Occipital lobe (tissue), 2 donors: Measurements from ENCODE around the gene GLG1. TPM values are rescaled to one million over a fixed set of nuclear protein-coding genes. Genes with fewer than 3 reads are reported as not detected.
"Not testable (repeated sequence)": the region's sequence is repeated elsewhere in the genome, so short reads cannot be mapped to it uniquely, and the experiment has no call there.

Experiments used
- DNase-seq: peaks from one replicate; lab custom pipeline; 2025; lab: John Stamatoyannopoulos, UW
- total RNA-seq: library from RNA; depleted of rRNA; stranded (reverse); fragments of >200 nt; gene quantifications from one replicate; pipeline ENCODE4 v1.2.3, GENCODE V29; 2014

The GLG1 gene
- total RNA-seq, 1 donor from 2014 or later: 60.4 TPM

DNA sequence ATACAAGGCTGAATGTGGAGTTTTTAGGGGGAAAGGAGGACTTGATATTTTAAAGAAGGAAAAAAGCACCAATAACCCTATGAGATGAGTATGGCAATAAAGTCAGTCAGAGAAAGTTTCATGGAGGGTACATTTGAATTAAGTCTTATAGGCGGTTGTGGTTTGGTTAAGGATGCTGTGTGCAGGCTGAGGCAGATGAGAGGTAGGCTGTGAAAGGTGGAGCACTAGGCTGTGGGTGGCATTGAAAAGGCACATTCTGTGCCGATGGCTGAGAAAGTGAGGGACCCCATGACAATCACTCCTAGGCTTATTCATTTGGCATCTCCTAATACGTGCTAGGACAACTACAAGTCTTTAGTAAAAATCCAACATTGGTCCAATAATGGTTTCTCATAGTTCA, 68.1 kb downstream of the GLG1 start:
- not testable (repeated sequence) for DNase-seq

- not testable (repeated sequence) for DNase-seq
Observed at GRCh38 chr16:74537746-74538145, 69.2 kb downstream of the GLG1 start.

DNA sequence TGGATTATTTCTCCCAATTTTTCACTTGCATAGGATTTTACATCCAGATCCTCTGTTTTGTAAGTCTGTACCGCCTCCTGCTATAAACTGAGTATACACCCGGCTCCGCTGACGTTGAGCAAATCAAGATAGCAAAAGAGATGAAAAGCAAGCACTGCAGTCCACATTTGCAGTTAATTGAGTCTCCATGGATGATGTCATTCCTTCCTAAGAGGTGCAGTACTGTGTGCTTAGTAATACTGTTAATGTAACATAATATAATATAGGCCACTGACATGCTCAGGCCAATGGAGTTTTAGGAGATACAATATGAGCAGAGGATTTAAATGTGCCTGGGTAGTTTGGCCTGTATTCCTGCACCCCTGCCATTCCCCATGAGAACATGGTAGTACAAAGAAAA, 72.3 kb downstream of the GLG1 start:
- not testable (repeated sequence) for DNase-seq

DNA sequence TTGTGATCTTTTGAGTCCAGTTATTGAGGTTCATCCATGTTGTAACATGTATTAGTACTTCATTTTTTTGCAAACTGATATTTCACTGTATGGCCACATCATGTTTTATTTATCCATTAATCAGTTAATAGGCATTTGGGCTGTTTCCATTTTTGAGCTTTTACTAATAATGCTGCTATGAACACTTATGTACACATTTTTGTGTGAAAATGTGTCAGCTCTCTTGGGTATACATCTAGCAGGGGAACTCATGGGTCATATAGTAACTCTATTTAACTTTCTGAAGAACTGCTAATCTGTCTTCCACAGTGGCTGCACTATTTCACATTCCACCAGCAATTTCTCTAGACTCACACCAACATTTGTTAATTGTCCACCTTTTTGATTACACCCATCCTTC, 82.0 kb downstream of the GLG1 start:
- no peak for DNase-seq

GRCh38 chr16:74524117-74524516, 82.8 kb downstream of the GLG1 start:
- DNase-seq: no peak

DNA sequence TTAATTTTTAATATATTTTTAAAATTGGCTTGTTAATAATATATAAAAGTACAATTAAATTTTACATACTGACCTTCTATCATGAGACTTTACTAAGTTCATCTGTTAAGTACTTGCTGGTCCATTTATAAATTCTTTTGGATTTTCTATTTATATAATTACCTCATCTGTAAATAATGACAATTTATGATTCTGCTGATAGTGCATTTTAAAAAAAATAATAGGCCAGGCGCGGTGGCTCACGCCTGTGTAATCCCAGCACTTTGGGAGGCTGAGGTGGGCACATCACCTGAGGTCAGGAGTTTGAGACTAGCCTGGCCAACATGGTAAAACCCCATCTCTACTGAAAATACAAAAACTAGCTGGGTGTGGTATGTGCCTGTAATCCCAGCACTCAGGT, 83.2 kb downstream of the GLG1 start:
- not testable (repeated sequence) for DNase-seq

DNA sequence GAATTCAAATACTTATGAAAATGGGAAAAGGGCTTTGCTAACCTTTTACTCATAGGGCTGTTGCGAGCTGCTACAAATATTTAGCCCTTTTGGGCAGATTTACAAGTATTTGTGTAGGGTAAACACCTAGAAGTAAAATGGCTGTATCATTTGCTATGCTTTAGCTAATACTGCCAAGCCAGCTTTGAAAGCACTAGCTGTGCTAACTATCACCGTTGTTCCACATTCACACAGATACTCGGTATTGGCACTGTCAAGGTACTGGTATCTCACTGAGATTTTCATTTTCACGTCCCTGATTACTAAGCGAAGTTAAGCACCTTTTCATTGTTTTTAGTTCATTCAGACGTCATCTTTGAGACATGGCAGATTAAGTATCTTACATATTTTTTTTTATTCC, 84.8 kb downstream of the GLG1 start:
- no peak for DNase-seq

- DNase-seq: peak; percentile 12
Observed at GRCh38 chr16:74521691-74522090, 85.2 kb downstream of the GLG1 start.

GRCh38 chr16:74518934-74519333, 88.0 kb downstream of the GLG1 start:
- not testable (repeated sequence) for DNase-seq

DNA sequence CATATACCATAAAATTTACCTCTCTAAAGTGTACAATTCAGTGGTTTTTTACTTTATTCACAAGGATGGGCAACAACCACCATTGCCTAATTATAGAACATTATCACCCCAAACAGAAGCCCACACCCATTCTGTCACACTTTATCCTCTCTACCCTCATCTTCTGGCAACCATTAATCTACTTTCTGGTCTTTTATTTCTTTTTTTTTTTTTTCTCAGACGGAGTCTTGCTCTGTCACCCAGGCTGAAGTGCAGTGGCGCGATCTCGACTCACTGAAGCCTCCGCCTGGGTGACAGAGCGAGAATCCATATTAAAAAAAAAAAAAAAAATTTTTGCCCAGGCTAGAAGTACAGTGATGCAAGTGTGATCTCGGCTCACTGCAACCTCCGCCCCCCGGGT, 95.0 kb downstream of the GLG1 start:
- DNase-seq: no peak

- no peak for DNase-seq
Observed at GRCh38 chr16:74505011-74505410, 101.9 kb downstream of the GLG1 start.

GRCh38 chr16:74503412-74503811, 103.5 kb downstream of the GLG1 start:
- DNase-seq: no peak

DNA sequence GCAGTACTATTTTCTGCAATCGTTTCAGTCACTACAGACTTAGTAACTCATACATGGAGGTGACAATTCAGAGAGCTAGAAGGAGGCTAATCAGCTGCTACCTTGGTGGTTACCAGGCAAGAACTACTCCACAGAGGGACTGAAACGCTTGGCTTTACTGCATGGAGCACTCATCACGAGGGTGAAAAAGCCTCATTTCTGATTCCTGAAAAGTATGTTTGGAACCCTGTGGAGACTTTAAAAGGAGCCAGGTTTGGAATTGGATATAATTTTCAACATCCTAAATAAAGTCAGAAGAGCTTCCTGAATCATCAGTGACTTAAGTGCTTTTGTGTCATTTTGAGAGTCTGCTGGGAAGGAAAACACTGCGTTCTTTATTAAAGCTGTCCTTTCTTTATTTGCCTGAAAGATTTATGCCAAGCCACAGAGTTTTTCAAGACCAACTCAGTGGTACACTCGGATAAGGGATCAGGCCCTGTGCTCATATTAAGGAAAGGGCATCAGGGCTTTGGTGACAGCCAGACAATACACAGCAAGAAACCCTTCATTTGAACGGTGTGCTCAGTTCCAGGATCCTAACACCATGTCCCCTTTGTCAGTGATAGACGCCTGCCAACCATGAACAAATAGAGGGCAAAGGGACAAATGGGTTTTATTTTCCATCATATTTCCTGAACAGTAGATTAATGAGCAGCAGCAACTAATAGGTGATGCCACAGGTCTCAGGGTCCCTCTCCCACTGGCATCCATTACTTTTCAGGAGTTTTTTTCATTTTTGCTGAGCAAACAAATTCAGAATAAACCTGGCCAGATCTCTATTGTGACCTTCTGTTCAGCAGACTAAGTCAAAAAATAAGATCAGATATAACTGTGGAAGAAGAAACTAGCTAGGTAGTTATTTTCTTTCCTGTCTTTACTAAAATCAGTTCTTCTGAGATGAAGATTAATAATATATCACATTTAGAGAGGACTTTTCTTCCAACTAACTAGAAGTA, 105.1 kb downstream of the GLG1 start:
- DNase-seq: no peak

GRCh38 chr16:74500907-74501306, 106.0 kb downstream of the GLG1 start:
- no peak for DNase-seq

DNA sequence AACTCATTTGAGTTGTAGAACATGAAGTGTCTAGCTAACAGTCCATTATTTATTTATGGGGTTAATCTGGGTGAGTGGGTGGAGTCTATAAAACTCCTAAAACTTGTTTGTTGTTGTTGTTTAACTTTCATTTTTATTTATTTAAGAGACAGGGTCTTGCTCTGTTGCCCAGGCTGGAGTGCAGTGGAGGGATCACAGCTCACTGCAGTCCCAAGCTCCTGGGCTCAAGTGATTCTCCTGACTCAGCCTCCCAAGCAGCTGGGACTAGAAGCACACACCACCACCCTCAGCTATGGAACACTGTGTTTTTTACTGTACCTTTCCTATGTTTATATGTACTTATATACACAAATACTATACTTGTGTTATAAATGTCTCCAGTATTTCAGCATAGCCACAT, 107.8 kb downstream of the GLG1 start:
- DNase-seq: no peak

DNA sequence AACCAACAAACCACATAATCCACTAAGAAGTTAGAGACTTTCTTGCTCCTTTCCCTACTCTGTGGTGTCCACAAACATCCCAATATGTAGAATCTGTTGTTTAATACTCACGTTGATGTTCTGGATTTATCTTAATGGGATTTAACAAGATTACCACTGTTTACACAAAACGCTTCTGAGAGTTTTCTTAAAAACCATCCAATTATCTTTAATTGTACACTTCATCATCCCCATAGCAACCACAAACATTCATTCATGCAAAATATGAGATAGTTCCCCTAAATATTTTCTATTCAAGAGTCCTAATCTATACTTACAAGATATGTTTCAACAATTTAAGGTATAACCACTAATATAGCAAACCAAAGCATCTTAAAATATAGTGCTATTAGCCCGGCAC, 109.2 kb downstream of the GLG1 start:
- DNase-seq: no peak

DNA sequence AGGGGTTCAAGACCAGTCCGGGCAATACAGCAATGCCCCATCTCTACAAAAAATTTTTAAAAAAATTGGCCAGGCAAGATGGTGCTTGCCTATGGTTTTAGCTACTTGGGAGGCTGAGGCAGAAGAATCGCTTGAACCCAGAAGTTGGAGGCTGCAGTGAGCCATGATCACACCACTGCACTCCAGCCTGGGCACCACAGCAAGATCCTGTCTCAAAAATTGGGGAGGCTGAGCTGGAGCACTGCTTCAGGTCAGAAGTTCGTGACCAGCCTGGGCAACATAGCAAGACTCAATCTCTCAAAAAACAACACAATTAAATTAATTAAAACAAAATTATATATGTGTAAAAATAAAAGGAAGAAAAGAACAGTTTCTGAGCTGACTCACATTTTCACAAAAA, 110.9 kb downstream of the GLG1 start:
- no peak for DNase-seq

- DNase-seq: no peak
Observed at GRCh38 chr16:74492976-74493375, 113.9 kb downstream of the GLG1 start.

GRCh38 chr16:74487634-74488495, 119.0 kb downstream of the GLG1 start:
- DNase-seq: no peak

- DNase-seq: no peak
Observed at GRCh38 chr16:74485916-74486315, 121.0 kb downstream of the GLG1 start.

DNA sequence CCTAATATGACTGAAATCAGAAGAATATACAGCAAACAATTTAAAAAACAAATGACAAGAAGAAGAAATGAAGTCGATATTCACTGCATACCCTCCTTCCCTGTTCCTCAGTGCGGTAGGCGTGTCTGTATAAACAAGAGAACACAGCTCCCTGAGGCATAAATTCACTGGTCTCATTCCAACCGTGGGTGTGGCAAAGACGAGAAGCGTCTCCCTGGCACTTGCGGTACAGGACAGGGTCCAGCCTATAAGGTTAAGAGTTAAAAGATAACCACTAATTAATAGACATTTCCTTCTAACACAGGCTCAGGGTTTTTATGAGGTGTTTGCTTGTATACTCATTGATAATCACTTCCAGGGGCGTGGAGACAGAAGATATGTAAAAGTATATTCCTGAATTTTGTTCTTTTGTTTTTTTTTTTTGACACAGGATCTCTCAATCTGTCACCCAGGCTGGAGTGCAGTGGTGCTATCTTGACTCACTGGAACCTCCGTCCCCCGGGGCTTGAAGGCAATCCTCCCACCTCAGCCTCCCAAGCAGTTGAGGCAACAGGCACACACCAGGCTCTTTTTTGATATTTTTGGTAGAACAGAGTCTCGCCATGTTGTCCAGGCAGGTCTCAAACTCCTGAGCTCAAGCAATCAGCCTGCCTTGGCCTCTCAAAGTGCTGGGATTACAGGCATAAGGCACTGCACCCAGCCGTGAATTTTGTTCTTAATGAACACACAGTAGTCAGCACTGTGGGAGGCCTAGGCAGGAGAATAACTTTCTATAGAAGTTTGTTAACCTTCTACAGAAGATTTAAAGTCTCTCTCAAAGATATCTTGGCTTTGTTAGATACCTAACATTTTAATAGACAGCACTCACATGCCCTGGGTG, 126.5 kb downstream of the GLG1 start:
- DNase-seq: no peak
